SK-N-SH (cell line): ENCODE data around the gene FBXO30. TPM values are rescaled to one million over a fixed set of nuclear protein-coding genes. Genes with fewer than 3 reads are reported as not detected.

Source experiments
- CTCF ChIA-PET: fragments of 300-600, 350-600 bp; formaldehyde crosslinking; extraction: SDS; loops from one replicate; lab custom pipeline; 2021; lab: Yijun Ruan, JAX
- POLR2A ChIA-PET: fragments of 350-600 bp; sonication (Branson Sonifier 250); formaldehyde crosslinking; extraction: SDS; loops from one replicate; lab custom pipeline; 2020; ENCODE audit warnings: antibody characterized with exemption, inconsistent platforms; lab: Yijun Ruan, JAX
- DNase-seq: peaks from one replicate; pipeline ENCODE4 v3.0.0; 2012
- H2AFZ ChIP-seq: fragments of 200-600 bp; sonication (generic); 2 replicates; pipeline ENCODE4 v1.8.1; 2016; ENCODE audit warnings: antibody characterized with exemption, mild to moderate bottlenecking, low read depth
- H3F3A ChIP-seq: fragments of 200-600 bp; sonication (generic); replicated peaks from 2 replicates; pipeline ENCODE3; 2016; ENCODE audit warnings: antibody characterized with exemption, mild to moderate bottlenecking; ENCODE audit not compliant: insufficient read depth
- H3K27ac ChIP-seq, 2 experiments: fragments of 200-500 bp in 1 of 2; fragments of 200-600 bp in 1 of 2; sonication (Bioruptor generic) in 1 of 2; sonication (generic), shearing (Covaris generic) in 1 of 2; 2 replicates each; pipeline versions ENCODE4 v1.5.1 to v1.6.1; 2014 to 2016; ENCODE audit warnings: low read depth in 2 of 2, inconsistent platforms in 1 of 2, low read length in 1 of 2, mild to moderate bottlenecking in 1 of 2, mixed read lengths in 1 of 2
- H3K27me3 ChIP-seq: fragments of 200-600 bp; sonication (generic), shearing (Covaris generic); 2 replicates; pipeline ENCODE4 v1.6.1; 2016; ENCODE audit warnings: mixed run types; ENCODE audit not compliant: insufficient read depth
- H3K36me3 ChIP-seq, 2 experiments: fragments of 200-500 bp in 1 of 2; fragments of 200-600 bp in 1 of 2; sonication (Bioruptor generic) in 1 of 2; sonication (generic) in 1 of 2; replicated peaks in 1 of 2; 2 replicates each; pipeline versions ENCODE3 to v1.5.1; 2014 to 2016; ENCODE audit warnings: low read length in 1 of 2, mild to moderate bottlenecking in 1 of 2; ENCODE audit not compliant: insufficient read depth in 2 of 2, control insufficient read depth in 1 of 2
- H3K4me1 ChIP-seq, 2 experiments: fragments of 200-500 bp in 1 of 2; fragments of 200-600 bp in 1 of 2; sonication (Bioruptor generic) in 1 of 2; sonication (generic), shearing (Covaris generic) in 1 of 2; 2 replicates each; pipeline versions ENCODE4 v1.5.1 to v1.6.1; 2014 to 2016; ENCODE audit warnings: low read depth in 1 of 2, low read length in 1 of 2, mixed run types in 1 of 2; ENCODE audit not compliant: insufficient read depth in 2 of 2, control insufficient read depth in 1 of 2
- H3K4me2 ChIP-seq: fragments of 200-600 bp; sonication (generic), shearing (Covaris generic); 2 replicates; pipeline ENCODE4 v1.6.1; 2017; ENCODE audit warnings: mixed run types
- H3K4me3 ChIP-seq, 2 experiments: fragments of 200-500 bp in 1 of 2; fragments of 200-600 bp in 1 of 2; sonication (Bioruptor generic) in 1 of 2; sonication (generic), shearing (Covaris generic) in 1 of 2; 2 replicates each; pipeline versions ENCODE4 v1.5.1 to v1.8.1; 2014 to 2016; ENCODE audit warnings: low read depth in 2 of 2, inconsistent platforms in 1 of 2, low read length in 1 of 2, mild to moderate bottlenecking in 1 of 2, mixed read lengths in 1 of 2, moderate library complexity in 1 of 2
- H3K79me2 ChIP-seq: fragments of 200-600 bp; sonication (generic); 2 replicates; pipeline ENCODE4 v1.8.1; 2017; ENCODE audit warnings: mild to moderate bottlenecking; ENCODE audit not compliant: insufficient read depth
- H3K9ac ChIP-seq: fragments of 200-600 bp; sonication (generic); 2 replicates; pipeline ENCODE4 v1.6.1; 2017; ENCODE audit warnings: mixed run types
- H3K9me2 ChIP-seq: fragments of 200-600 bp; sonication (generic); 2 replicates; pipeline ENCODE4 v1.6.1; 2017; ENCODE audit warnings: mixed run types
- H3K9me3 ChIP-seq: fragments of 200-600 bp; sonication (generic); 2 replicates; pipeline ENCODE4 v1.6.1; 2017; ENCODE audit warnings: mixed run types, mild to moderate bottlenecking, moderate library complexity
- H4K20me1 ChIP-seq: fragments of 200-600 bp; sonication (generic); 2 replicates; pipeline ENCODE4 v1.6.1; 2017; ENCODE audit warnings: mild to moderate bottlenecking, mixed run types; ENCODE audit not compliant: insufficient read depth
- CHD2 ChIP-seq: fragments of 150-350 bp; IDR thresholded peaks from 2 replicates; pipeline ENCODE4 v1.6.1; 2018; ENCODE audit warnings: low read length; ENCODE audit not compliant: partially characterized antibody
- EZH2phosphoT487 ChIP-seq: fragments of 200-600 bp; sonication (generic); IDR thresholded peaks from 2 replicates; pipeline ENCODE4 v1.6.1; 2017; ENCODE audit warnings: low read depth, mixed run types, mild to moderate bottlenecking, antibody characterized with exemption, moderate library complexity, borderline replicate concordance
- FOSL2 ChIP-seq: IDR thresholded peaks from 2 replicates; pipeline ENCODE4 v1.4.0; 2012; ENCODE audit warnings: low read depth, mild to moderate bottlenecking, moderate library complexity, borderline replicate concordance
- GATA2 ChIP-seq: sonication (generic); formaldehyde crosslinking; IDR thresholded peaks from 2 replicates; pipeline ENCODE4 v1.5.0; 2020; ENCODE audit warnings: mild to moderate bottlenecking, missing genetic modification reagents
- IRF3 ChIP-seq: fragments of 150-350 bp; IDR thresholded peaks from 2 replicates; pipeline ENCODE4 v1.6.1; 2016; ENCODE audit warnings: mild to moderate bottlenecking, low read depth, low read length
- NRF1 ChIP-seq: IDR thresholded peaks from 2 replicates; pipeline ENCODE4 v1.6.1; 2012; ENCODE audit warnings: low read depth, mild to moderate bottlenecking, low read length
- PBX3 ChIP-seq: IDR thresholded peaks from 2 replicates; pipeline ENCODE4; 2012
- POLR2AphosphoS5 ChIP-seq: IDR thresholded peaks from 2 replicates; pipeline ENCODE4 v1.6.1; 2012; ENCODE audit warnings: low read depth, low read length
- RXRA ChIP-seq: IDR thresholded peaks from 2 replicates; pipeline ENCODE4 v1.4.0; 2012; ENCODE audit warnings: low read depth, mild to moderate bottlenecking, borderline replicate concordance
- TCF12 ChIP-seq: IDR thresholded peaks from 2 replicates; pipeline ENCODE4 v1.4.0; 2012
- WGBS: methylation state at CpG from one replicate; pipeline ENCODE4 v1.1.6; 2017; ENCODE audit warnings: low lambda C conversion rate; 5-methylcytosine and 5-hydroxymethylcytosine counted together
- polyA plus RNA-seq, 3 experiments: library from polyadenylated mRNA; depleted of rRNA; stranded (reverse); fragments of >200 nt; gene quantifications; 2 replicates each; pipeline ENCODE4 v1.2.3, GENCODE V29; 2012
- TF ChIP-seq, protein P1 (sequence below): IDR thresholded peaks from 2 replicates; pipeline ENCODE4 v1.6.1; 2012; ENCODE audit warnings: mild to moderate bottlenecking, low read depth, low read length, moderate library complexity
- TF ChIP-seq, protein P2 (sequence below): fragments of 200-600 bp; sonication (generic); IDR thresholded peaks from 2 replicates; pipeline ENCODE4 v1.6.1; 2017; ENCODE audit warnings: antibody characterized with exemption, mild to moderate bottlenecking, moderate library complexity
- TF ChIP-seq, protein P3 (sequence below): fragments of 150-350 bp; IDR thresholded peaks from 2 replicates; pipeline ENCODE4 v1.6.1; 2017; ENCODE audit warnings: antibody characterized with exemption, low read length, low read depth, borderline replicate concordance

Gene FBXO30
- polyA plus RNA-seq, 1 of the 3 experiments (the other 2 are of a cell fraction) = 1.7 TPM

DNA sequence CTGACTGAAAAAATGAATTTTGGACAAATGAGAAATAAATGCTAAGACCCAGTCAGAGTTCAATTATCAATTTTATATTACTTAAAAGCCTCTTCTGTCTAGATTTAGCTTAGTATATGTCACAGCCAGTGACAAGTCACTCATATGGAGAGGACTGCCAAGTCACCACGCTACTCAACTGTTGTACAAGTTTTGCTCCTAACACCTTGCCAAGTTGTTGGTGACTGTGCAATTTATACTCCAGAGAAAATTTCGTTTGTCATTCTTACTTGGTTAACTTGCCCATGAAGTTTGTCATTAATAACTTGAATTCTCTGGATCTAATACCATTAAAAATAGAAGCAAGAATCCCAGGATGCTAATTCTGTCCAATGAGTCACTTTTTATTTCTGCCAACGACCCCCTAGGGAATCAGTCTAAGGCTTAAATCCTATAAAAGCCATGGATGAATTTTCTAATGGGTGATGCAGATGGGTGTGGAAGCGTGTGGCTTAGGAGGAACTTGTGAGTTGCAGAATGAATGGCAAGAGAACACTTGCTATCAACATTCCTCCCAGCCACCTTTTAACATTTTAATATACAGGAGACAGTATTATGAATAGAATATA lies 30.4 kb upstream of the FBXO30 start:
- 66% methylated on average over 4 of the region's 4 CpGs for WGBS
- H3K9me2 ChIP-seq = no peaks in the 10 kb centered on the region
- no peaks in the 10 kb centered on the region for H3K36me3 ChIP-seq
- no peak for TF ChIP-seq IRF3
- no peak for TF ChIP-seq EZH2phosphoT487
- no peak for TF ChIP-seq PBX3
- CTCF ChIA-PET = no interaction called here
- H3K27me3 ChIP-seq = no peaks in the 10 kb centered on the region
- DNase-seq = no peak
- peaks cover 4% of the 10 kb centered on the region for H3F3A ChIP-seq
- no peak overlapping the region for H3K4me3 ChIP-seq
- H3K79me2 ChIP-seq = no peaks in the 10 kb centered on the region
- peaks cover 0 to 25% of the 10 kb centered on the region in 2 experiments; a peak in 2 of 4 replicates for H3K4me1 ChIP-seq
- no peak overlapping the region for H3K9ac ChIP-seq
- H3K9me3 ChIP-seq = no peaks in the 10 kb centered on the region
- H3K27ac ChIP-seq = no peak overlapping the region; a peak in 1 of 4 replicates
- no peak overlapping the region for H2AFZ ChIP-seq
- POLR2A ChIA-PET = no interaction called here
- H3K4me2 ChIP-seq = no peak overlapping the region
- H4K20me1 ChIP-seq = no peaks in the 10 kb centered on the region

- no peak overlapping the region for H3K4me3 ChIP-seq
- H3K79me2 ChIP-seq = no peaks in the 10 kb centered on the region
- peaks cover 9% of the 10 kb centered on the region for H3F3A ChIP-seq
- 62% methylated on average over 3 of the region's 3 CpGs for WGBS
- no peaks in the 10 kb centered on the region for H3K9me2 ChIP-seq
- ChIA-PET POLR2A (no interaction called here), CTCF (interaction anchor here (1.1 kb wide), 1 partner anchor 27 kb away, joined by 3 read pairs; no protein-coding TSS in a partner anchor)
- H3K36me3 ChIP-seq = no peaks in the 10 kb centered on the region
- no peak overlapping the region for H3K4me2 ChIP-seq
- H3K9ac ChIP-seq = no peak overlapping the region
- H3K4me1 ChIP-seq = peaks cover 0 to 15% of the 10 kb centered on the region in 2 experiments; a peak in 2 of 4 replicates
- DNase-seq = peak; percentile 6
- H3K9me3 ChIP-seq = no peaks in the 10 kb centered on the region
- no peaks in the 10 kb centered on the region for H4K20me1 ChIP-seq
- no peak overlapping the region for H2AFZ ChIP-seq
- peak overlapping the region in 1 of 2 experiments; percentile 84; a peak in 2 of 4 replicates for H3K27ac ChIP-seq
- no peaks in the 10 kb centered on the region for H3K27me3 ChIP-seq
- TF ChIP-seq GATA2 (no peak), NRF1 (no peak), TCF12 (no peak), POLR2AphosphoS5 (no peak), CHD2 (peak; percentile 36), FOSL2 (no peak), RXRA (no peak)
- TF ChIP-seq, protein P1, sequence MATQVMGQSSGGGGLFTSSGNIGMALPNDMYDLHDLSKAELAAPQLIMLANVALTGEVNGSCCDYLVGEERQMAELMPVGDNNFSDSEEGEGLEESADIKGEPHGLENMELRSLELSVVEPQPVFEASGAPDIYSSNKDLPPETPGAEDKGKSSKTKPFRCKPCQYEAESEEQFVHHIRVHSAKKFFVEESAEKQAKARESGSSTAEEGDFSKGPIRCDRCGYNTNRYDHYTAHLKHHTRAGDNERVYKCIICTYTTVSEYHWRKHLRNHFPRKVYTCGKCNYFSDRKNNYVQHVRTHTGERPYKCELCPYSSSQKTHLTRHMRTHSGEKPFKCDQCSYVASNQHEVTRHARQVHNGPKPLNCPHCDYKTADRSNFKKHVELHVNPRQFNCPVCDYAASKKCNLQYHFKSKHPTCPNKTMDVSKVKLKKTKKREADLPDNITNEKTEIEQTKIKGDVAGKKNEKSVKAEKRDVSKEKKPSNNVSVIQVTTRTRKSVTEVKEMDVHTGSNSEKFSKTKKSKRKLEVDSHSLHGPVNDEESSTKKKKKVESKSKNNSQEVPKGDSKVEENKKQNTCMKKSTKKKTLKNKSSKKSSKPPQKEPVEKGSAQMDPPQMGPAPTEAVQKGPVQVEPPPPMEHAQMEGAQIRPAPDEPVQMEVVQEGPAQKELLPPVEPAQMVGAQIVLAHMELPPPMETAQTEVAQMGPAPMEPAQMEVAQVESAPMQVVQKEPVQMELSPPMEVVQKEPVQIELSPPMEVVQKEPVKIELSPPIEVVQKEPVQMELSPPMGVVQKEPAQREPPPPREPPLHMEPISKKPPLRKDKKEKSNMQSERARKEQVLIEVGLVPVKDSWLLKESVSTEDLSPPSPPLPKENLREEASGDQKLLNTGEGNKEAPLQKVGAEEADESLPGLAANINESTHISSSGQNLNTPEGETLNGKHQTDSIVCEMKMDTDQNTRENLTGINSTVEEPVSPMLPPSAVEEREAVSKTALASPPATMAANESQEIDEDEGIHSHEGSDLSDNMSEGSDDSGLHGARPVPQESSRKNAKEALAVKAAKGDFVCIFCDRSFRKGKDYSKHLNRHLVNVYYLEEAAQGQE = no peak
- TF ChIP-seq, protein P2, sequence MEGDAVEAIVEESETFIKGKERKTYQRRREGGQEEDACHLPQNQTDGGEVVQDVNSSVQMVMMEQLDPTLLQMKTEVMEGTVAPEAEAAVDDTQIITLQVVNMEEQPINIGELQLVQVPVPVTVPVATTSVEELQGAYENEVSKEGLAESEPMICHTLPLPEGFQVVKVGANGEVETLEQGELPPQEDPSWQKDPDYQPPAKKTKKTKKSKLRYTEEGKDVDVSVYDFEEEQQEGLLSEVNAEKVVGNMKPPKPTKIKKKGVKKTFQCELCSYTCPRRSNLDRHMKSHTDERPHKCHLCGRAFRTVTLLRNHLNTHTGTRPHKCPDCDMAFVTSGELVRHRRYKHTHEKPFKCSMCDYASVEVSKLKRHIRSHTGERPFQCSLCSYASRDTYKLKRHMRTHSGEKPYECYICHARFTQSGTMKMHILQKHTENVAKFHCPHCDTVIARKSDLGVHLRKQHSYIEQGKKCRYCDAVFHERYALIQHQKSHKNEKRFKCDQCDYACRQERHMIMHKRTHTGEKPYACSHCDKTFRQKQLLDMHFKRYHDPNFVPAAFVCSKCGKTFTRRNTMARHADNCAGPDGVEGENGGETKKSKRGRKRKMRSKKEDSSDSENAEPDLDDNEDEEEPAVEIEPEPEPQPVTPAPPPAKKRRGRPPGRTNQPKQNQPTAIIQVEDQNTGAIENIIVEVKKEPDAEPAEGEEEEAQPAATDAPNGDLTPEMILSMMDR = no peak
- TF ChIP-seq, protein P3, sequence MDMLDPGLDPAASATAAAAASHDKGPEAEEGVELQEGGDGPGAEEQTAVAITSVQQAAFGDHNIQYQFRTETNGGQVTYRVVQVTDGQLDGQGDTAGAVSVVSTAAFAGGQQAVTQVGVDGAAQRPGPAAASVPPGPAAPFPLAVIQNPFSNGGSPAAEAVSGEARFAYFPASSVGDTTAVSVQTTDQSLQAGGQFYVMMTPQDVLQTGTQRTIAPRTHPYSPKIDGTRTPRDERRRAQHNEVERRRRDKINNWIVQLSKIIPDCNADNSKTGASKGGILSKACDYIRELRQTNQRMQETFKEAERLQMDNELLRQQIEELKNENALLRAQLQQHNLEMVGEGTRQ = no peak
Observed at GRCh38 chr6:145842693-145843546, 28.3 kb upstream of the FBXO30 start.
